Cerebellar nuclear complex (tissue), 1 donor: ENCODE data around the gene DISC1.
"Not testable (repeated sequence)": the region's sequence is repeated elsewhere in the genome, so short reads cannot be mapped to it uniquely, and the experiment has no call there.

Experiments
- DNase-seq, 2 experiments: peaks; one replicate each; lab custom pipeline; 2025; lab: John Stamatoyannopoulos, UW

DISC1 gene

DNA sequence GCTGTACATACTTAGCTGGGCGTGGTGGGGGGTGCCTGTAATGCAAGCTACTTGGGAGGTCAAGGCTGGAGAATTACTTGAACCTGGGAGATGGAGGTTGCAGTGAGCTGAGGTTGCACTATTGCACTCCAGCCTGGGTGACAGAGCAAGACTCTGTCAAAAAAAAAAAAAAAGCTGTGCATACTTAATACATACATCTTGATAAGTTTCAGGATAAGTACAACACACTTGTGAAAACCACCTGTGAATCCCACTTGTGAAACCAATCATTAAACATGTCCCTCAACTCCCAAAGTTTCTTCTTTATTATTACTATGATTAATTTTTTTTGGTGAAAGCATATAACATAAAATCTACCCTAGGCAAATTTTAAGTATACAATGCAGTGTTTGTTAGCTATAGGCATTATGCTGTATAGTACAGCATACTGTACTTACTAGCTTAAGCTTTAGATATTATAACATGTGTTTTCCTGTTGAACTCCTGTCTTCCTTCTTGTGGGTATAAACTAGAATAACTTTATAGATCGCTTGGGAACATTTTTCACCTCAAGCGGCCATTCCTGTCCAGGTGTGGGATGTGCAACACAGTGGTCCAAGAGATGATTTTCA lies 41.4 kb downstream of the DISC1 start:
- no peak for DNase-seq

DNA sequence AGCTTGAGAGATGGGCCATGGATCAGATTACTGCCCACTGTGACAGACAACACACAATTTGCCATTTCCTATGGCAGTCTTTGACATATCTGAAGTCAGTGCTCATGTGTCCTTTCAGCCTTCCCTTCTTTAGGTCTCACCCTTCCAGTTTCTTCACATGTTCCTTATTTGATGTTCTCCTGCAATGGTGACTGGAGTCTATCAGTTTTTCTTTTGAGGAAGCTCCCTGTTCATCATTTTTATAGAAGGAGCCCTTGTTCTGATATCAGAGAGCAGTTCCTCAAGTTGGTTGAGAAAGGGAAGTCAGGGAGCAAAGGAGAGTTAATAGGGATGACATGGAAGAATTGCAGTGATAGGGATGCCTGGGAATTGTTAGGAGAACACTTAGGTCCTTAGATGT lies 42.2 kb downstream of the DISC1 start:
- no peak for DNase-seq

DNA sequence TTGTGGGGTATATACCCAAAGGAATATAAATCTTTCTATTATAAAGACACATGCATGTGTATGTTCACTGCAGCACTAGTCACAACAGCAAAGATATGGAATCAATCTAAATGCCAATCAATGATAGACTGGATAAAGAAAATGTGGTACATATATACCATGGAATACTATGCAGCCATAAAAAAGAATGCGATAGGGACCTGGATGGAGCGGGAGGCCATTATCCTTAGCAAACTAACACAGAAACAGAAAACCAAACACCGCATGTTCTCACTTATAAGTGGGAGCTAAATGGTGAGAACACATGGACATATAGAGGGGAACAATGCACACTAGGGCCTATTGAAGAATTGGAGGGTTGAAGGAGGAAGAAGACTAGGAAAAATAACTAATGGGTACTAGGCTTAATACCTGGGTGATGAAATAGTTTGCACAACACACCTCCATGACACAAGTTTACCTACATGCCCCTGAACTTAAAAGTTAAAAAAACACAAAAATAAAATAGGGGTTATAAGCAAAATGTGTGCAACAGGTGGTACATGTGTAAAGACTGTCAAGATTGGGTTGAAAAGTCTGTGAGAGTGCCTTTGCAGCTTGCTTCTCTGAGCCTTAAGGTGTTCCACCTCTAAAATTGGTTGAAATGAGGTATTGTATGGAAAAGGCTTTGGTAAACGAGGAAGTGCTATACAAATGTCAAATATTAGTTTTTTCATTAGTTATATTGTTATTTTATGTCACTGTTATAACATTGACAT lies 43.5 kb downstream of the DISC1 start:
- DNase-seq, result not testable (repeated sequence)

DNA sequence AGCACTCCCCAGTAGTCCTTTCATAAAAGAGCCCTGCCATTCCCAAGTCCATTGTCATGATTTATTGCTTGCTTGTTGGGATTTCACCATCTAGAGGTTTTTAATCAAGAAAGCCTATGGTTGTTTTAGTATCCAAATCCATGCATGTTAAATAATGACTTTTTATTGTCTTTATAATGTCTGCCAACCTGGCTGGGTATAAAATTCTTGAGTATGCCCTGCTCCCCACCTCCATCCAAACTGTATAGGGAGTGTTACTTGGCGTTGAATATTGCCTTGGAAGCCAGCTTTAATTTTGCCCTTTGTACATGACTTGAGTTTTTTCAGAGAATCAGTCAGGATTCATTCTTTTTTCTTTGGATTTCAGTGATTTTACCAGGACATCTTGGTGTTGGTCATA lies 44.2 kb downstream of the DISC1 start:
- DNase-seq, result no peak

DNA sequence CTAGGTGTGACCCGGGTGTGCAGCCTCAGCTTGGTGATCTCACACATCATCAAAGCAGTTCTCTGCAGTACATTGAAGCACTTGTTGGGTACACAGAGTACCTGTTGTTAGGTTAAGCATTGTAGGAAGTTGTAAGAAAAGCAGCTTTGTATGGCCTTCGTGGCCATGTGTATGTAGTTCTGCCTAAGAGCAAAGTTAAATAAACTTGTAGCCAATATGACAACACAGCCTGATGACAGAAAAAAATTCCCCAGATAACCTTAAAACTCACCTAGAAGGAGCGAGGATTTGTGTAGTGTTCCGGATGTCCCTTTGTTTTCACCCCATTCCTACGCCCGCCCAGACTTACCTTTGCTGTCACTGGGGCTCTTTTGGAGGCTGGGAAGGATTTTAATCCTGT lies 48.0 kb downstream of the DISC1 start:
- DNase-seq, result no peak

DNA sequence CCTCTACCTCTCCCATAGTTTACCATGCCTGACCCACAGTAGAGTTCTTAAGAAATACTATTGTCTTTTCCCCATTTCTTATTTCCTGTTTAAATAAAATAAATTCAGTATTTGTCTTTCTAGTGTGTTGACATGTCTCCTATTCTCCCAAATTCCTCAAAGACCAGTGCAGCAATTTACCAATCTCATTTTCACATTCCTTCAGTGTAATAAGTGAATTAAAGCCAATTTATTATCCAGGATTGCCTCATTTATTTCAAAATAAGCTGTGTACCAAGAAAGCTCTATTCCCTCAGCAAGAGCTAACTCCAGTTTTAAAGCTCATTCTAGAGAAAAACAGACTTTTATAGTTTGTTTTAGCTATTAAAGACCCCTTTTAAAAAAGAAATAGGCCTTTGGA lies 49.9 kb downstream of the DISC1 start:
- no peak for DNase-seq

DNA sequence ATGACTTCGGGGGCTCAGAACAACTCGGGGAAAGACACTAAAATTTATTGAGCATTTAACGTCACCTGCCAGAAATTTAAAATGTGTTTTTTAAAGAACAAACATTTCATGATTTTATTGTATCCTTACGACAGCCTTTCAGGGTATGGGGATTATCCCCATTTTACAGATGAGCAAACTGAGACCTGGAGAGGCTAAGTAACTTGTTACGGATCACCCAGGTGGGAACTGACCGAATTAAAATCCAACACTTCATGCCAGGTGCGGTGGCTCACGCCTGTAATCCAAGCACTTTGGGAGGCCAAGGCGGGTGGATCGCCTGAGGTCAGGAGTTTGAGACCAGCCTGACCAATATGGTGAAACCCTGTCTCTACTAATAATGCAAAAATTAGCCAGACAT lies 50.9 kb downstream of the DISC1 start:
- DNase-seq, result no peak

DNA sequence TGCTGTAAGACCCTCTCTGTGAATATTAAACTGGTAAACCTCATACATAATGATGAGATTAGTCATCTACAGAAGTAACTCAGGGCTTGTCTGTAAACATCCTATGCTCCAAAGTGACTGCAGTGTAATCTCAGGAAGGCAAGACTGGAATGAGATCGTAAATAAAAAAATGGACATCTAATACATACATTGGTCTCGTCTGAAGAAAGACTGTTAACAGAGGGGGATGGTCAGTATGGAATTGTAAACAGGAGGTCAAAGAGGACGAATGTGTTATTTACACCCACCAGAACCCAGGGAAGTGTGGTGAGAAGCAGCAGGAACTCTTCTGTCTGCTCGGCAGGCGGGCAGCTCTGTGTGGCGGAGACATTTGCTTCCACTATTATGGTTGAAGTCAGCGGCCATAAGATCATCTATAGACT lies 51.4 kb downstream of the DISC1 start:
- DNase-seq, result no peak

DNA sequence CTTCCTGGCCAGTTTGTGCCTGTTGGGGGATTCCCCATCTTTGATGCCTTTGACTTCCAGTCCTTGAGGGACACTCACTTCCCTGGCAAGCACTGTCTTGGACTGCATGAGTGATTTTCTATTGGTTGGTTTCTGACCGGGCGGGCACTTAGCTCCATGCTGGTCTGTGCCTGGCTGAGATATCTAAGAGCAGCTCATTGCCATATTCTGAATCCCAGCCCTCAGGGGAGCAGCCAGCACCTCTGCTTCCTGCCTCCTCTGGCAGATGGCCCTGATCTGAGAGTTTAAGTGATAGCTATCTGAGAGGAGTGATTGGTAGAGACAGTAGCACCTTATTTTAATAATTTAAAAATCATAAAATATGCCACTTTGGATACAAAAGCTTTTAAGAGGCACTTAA lies 52.5 kb downstream of the DISC1 start:
- DNase-seq, result no peak

DNA sequence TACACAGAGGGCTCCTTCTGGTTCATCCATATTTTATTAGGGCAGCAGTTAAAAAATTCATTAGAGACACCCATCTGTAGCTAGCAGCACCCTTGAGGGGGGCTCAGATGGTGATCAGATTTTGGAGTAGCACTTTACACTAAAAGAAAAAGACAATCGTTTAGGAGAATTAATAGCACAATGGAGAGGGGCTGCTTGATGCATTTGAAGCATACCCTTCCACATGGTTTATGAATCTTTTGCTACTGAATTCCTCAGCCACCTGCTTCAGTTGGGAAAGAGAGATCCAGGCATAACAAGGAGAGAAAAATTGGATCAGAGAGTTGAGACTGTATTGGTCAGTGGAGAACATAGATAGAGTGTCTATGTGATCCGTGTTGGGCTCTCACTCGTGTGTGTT lies 54.4 kb downstream of the DISC1 start:
- no peak for DNase-seq

DNA sequence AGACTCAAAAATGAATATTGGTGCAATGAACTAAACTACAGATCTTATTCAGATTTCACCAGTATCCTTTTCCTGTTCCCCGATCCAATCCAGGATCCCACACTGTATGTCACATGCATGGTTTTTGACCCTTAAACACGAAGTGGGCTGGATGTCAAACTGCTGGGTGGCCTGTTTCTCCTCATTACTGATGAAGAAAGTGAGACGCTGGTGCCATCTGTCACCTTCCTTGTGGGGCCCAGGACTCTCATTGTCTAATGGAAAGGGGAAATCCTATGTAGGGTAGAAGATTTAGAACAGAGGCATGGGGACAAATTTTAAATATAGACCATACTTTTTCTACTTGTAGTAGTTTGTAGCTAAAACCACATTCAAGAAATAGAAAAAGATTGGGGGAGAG lies 56.2 kb downstream of the DISC1 start:
- no peak for DNase-seq

DNA sequence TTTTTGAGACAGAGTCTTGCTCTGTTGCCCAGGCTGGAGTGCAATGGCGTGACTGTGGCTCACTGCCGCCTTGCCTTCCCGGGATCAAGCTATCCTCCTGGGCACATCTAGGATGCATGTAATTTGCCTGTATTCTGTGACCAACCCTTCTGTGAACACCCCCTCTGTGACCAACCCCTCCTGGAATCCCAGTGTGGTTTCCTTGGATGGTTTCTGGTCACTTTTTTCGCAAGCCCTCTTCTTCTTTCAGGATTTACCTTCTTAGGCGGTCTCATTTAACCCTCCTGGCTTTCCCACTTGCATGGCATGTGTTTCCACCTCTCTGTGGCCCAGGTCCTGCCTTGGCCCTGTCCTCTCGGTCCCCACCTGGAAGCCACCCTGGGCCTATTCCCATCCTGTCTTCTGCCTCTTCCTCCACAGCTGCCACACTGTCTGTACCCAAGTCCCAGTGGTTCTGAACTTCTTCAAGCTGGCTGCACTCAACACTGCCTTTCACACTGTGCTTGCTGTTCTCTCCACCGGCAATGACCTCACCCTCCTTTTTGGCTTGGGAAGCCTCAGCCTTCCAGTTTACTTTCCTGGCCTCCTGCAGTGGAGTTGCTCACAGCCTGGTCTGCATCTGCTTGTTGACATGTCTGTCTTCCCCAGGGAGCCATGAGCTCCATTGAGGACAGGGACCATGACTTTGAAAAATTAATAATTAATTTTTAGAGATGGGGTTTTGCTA lies 57.0 kb downstream of the DISC1 start:
- DNase-seq, result no peak

DNA sequence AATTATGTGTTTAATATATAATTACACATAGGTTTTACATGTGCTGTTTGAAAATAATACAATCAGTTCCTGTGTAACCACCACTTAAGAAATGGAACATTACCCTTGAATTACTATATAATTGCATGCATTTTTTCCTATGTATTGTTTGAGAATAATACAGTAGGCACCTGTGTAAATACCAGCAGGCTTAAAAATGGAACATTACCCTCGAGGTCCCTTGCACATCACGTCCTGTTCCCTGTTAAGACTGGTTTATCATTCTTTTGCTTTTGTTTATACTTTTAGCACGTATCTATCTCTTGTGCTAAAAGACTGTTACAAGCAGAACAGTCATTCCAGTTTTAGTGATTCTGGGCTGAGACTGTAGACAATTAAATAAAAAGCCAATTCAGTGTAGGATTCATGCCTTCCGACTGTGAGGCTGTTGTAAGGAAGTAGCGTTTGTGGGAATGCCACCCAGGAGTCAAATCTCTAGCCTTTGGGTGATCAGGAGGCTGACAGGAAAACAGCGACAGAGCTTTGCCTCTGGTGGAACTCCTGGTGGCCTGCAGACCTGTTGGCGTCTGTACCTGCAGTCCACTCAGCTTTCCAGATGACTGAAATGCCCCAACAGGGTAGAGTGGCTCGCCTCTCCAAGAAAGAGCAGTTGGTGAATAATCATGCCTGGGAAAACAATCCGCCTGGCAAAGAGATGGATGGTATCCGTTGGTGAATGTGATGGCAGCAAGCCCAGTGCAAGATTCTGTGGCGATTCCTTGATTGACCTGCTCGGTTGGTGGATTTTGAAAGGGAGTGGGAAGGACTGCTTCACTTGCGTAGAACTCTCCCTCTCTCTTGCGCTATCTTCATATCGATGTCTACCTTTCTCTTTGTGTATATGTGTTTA lies 58.0 kb downstream of the DISC1 start:
- DNase-seq, result no peak

DNA sequence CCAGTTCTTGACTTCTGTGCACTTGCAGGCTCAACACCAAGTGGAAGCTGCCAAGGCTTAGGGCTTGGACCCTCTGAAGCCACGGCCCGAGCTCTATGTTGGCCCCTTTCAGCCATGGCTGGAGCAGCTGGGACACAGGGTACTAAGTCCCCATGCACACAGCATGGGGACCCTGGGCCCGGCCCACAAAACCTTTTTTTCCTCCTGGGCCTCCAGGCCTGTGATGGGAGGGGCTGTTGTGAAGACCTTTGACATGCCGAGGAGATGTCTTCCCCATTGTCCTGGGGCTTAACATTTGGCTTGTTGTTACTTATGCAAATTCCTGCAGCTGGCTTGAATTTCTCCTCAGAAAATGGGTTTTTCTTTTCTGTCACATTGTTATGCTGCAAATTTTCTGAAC lies 59.8 kb downstream of the DISC1 start:
- DNase-seq, result no peak

DNA sequence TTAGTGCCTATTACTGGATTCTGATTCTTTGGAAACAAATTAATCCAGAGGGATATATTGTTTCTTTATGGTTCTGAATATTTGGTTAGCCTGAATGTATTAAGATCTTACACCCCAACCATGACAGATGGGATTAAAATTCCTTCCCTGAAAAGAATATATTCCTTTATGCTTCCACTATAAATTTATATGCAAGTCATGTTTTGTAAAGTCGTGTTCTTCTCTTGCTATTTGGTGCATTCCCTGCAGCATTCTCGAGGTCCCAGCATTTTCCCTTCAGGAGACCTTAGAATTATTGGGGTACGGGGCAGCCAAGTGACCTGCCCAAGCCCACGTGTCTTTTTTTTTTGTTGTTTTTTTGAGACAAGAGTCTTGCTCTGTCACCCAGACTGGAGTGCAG lies 62.4 kb downstream of the DISC1 start:
- DNase-seq, result no peak

DNA sequence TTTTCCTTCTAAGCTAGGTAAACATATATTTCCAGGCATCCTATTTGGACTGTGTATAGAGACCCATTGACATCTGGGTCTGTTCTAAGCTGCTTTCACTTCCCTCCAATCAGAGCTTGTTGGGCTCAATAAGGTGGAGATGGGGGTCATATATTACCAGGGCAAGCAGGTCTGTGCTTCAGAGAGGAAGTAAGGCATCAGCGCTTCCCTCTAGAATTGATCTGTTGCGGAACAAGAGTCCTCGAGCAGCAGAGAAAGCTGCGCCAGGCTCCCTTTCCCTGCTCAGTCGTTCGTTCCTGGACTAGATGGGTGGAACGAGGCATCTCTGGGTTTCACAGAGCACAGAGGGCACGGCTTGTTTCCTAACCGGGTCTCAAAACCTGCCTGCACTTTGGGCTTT lies 63.5 kb downstream of the DISC1 start:
- no peak for DNase-seq

DNA sequence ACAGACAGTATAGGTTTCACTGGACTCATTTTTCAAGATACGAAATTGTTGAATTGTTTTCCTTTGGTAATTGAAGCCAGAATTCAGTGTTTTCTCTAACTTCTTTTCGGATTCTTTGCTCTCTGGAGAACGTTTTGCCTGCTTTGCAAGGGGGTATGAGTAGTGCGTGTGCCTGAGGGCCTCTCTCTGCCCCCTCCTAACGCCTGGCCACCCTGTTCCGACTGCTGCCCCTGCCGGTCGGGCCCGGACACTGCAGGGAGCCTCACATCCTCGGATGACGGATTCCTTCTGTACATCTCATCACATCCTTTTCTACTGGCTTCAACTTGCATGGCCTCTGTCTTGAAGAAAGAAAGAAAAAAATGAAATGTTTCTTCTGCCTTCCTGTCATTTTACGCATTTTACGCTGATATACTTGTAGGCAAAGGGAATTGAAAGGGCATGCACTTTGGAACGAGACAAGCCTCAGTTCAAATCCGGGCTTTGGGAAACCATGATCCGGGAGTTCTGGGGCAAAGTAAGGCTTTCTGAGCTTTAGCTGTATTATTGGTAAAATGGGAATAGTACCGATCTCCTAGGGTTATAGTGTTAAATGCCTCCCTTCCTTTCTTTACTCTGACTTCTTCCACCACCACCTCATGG lies 65.1 kb downstream of the DISC1 start:
- no peak for DNase-seq

DNA sequence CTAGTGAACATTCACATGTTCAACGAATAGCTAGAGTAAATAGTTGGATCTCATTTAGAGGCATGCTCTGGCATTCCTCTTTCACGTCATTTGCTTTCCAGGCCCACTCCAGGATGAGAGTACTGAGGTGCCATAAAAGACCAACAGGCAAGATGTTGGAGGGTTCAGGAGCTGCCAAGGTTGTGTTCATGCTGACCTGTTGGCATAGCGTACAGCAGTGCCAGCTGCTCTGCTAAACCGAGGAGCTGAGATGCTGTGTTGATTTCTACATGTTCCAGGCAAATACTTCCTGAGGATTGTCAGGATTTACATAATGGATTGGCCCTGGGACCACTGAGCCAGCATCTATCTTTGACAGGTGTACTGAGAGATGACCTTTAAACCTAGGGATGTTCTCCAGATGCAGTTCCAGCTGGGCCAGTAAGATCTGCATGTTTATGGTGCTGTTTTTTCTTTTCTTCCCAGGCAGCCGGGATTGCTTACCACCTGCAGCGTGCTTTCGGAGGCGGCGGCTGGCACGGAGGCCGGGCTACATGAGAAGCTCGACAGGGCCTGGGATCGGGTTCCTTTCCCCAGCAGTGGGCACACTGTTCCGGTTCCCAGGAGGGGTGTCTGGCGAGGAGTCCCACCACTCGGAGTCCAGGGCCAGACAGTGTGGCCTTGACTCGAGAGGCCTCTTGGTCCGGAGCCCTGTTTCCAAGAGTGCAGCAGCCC lies 66.9 kb downstream of the DISC1 start:
- peak in 1 of 2 experiments; percentile 9 for DNase-seq

DNA sequence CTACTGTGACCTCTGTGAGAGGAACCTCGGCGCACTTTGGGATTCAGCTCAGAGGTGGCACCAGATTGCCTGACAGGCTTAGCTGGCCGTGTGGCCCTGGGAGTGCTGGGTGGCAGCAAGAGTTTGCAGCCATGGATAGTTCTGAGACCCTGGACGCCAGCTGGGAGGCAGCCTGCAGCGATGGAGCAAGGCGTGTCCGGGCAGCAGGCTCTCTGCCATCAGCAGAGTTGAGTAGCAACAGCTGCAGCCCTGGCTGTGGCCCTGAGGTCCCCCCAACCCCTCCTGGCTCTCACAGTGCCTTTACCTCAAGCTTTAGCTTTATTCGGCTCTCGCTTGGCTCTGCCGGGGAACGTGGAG lies 67.5 kb downstream of the DISC1 start:
- DNase-seq, result no peak

DNA sequence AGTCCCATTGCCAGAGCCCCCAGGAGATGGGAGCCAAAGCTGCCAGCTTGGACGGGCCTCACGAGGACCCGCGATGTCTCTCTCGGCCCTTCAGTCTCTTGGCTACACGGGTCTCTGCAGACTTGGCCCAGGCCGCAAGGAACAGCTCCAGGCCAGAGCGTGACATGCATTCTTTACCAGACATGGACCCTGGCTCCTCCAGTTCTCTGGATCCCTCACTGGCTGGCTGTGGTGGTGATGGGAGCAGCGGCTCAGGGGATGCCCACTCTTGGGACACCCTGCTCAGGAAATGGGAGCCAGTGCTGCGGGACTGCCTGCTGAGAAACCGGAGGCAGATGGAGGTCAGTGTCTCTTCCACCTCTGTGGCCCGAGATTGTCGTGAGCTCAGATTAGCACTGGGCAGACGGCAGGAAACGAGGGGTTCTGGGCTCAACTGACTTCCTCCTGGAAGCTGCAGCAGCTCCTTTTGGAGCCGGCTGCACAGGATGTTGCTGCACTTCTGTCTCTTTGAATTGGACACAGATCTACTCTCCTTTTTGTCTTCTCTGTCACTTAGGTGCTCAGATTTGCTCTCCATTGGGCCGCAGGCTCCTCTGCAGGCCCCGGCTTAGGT lies 68.0 kb downstream of the DISC1 start:
- no peak for DNase-seq
